Skin epidermis (tissue), 12 donors: ENCODE measurements around the gene LMAN2L.

Experiments
- H3K27ac ChIP-seq, 21 experiments: fragments of 200-600 bp; sonication (generic) in 11 of 21; one replicate each; pipeline ENCODE4 v1.5.0; 2020; ENCODE audit warnings: mild to moderate bottlenecking in 3 of 21, inconsistent platforms in 2 of 21, moderate library complexity in 2 of 21
- H3K4me3 ChIP-seq, 7 experiments: fragments of 200-600 bp; sonication (generic) in 2 of 7; one replicate each; pipeline ENCODE4 v1.5.0; 2020; ENCODE audit warnings: inconsistent platforms in 2 of 7, mild to moderate bottlenecking in 2 of 7, moderate library complexity in 1 of 7

The LMAN2L gene

GRCh38 chr2:96739633-96740428, at the start of gene LMAN2L:
LMAN2L (minus strand) TSS chr2:96740064; CDS start chr2:96740040, 24 bp downstream.
- H3K27ac ChIP-seq: peak within 1 kb of the TSS in 20 of 21 experiments; percentile 58 to 90 (median 82)
- peak within 1 kb of the TSS; percentile 58 to 76 (median 72) for H3K4me3 ChIP-seq

GRCh38 chr2:96789245-96789617, 49.4 kb upstream of the LMAN2L start:
- Histone ChIP-seq H3K27ac (no peak overlapping the region), H3K4me3 (no peak overlapping the region)

GRCh38 chr2:96788442-96789244, 48.8 kb upstream of the LMAN2L start:
- H3K27ac ChIP-seq: peak overlapping the region in 1 of 21 experiments; percentile 7
- H3K4me3 ChIP-seq: no peak overlapping the region

- Histone ChIP-seq H3K27ac (no peak overlapping the region), H3K4me3 (no peak overlapping the region)
Observed at GRCh38 chr2:96787411-96787810, 47.5 kb upstream of the LMAN2L start.

GRCh38 chr2:96783388-96783787, 43.5 kb upstream of the LMAN2L start:
- H3K27ac ChIP-seq: no peak overlapping the region
- H3K4me3 ChIP-seq: no peak overlapping the region

DNA sequence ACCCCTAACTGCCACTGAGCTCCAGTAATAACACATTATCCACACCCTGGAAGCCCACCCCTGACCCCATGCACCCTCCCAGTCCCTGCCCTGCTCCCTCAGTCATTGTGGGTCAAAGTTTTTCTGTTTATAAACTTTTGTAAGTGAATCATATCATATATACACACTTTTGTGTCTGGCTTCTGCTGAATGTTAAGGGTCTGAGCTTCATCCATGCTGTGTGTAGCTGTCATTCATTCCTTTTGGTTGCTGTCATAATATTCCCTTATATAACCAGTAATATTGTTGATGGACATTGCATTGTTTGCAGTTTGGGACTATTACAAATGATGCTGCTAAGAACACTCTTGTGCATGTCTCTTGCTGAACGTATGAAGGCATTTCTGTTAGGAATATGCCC, 35.3 kb upstream of the LMAN2L start:
- Histone ChIP-seq H3K27ac (no peak overlapping the region), H3K4me3 (no peak overlapping the region)

GRCh38 chr2:96773922-96774321, 34.1 kb upstream of the LMAN2L start:
- peak overlapping the region in 6 of 7 experiments; percentile 9 to 41 (median 30) for H3K4me3 ChIP-seq
- peak overlapping the region in 7 of 21 experiments; percentile 10 to 77 (median 37) for H3K27ac ChIP-seq

- H3K27ac ChIP-seq: peak overlapping the region in 3 of 21 experiments; percentile 37 to 77 (median 67)
Observed at GRCh38 chr2:96772903-96773671, 33.2 kb upstream of the LMAN2L start.

DNA sequence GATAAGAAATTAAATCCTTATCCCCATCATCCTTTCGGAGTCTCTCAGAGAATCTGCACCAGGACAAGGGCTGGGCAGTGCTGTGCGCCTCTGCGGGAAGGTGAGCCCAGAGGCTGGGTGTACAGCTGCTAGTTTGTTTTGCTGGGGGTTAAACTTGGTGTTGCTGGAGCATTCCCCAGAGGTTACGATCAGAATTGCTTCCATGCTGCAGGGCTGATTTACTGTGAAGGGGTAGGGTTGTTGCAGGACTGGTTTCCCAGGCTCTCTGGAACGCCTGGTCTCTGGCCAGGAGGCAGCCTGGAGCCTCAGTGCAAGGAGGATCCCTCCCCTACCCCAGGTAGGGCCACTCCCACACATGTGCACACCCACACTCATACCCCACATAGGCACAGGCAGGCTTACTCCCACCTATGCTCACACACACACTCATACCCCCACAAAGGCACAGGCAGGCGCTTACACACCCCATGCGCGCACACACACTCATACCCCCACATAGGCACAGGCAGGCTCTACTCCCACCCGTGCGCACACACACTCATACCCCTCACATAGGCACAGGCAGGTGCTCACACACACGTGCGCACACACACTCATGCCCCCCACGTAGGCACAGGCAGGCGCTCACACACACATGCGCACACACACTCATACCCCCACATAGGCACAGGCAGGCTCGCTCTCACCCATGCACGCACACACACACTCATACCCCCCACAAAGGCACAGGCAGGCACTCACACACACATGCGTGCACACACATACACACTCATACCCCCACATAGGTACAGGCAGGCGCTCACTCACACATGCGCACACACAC, 32.1 kb upstream of the LMAN2L start:
- Histone ChIP-seq H3K27ac (peak overlapping the region in 2 of 21 experiments; percentile 6 to 42), H3K4me3 (no peak overlapping the region)

More at GRCh38 chr2:96772903-96773671, 33.2 kb upstream of the LMAN2L start:
- no peak overlapping the region for H3K4me3 ChIP-seq

GRCh38 chr2:96770442-96771202, 30.8 kb upstream of the LMAN2L start:
- Histone ChIP-seq H3K27ac (no peak overlapping the region), H3K4me3 (no peak overlapping the region)

DNA sequence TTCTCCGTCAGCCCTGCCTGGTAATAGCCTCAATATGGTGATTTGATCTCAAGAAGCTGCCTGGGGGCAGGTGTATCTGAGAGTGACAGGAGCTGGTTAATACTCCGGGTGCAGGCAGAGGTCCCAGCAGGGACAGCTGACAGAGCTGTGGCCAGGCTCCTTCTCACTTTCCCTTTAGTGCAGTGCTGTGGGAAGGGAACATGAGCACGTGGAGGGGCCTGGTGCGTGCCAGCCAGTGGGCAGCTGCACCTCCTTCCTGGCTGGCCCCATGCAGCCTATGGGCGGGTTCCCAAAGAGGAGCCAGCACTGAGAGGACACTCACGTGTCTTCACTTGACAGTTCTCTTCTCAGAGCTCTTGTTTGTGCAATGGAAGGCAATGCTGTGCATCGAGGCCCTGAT, 29.9 kb upstream of the LMAN2L start:
- peak overlapping the region in 1 of 21 experiments; percentile 33 for H3K27ac ChIP-seq
- no peak overlapping the region for H3K4me3 ChIP-seq

- H3K4me3 ChIP-seq: no peak overlapping the region
- no peak overlapping the region for H3K27ac ChIP-seq
Observed at GRCh38 chr2:96768083-96768561, 28.3 kb upstream of the LMAN2L start.

DNA sequence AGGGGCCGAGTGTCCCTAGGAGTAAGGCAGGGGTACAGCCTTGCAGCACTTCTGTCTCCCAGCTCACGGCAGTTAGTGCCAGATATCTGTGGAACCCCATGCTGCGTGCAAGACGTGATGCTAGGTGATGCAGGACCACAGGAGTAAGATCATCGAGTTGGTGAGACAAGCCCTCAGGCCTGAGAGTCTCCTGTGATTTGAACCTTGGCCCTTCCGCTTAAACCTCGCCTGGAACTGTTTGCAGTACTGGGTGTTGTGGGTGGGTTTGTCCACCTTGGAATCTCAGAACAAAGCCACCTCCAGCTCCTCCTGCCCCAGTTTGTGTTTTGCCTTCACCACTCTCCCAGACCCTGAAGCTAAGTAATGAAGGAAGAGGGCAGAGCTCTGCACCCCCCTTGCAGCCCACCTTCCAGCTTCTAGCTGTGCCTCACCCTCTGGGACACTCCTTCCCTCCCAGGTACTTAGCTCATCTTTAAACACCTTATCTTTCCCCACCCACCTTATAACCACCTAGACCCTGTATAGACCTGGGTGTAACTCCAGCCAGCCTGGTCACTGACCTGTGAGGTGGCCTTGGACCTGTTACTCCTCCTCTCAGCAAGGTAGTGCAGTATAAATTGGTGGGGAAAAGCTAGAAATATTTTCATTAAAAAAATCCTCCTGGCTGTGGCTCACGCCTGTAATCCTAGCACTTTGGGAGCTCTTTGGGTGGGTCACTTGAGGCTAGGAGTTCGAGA, 27.4 kb upstream of the LMAN2L start:
- peak overlapping the region in 1 of 21 experiments; percentile 6 for H3K27ac ChIP-seq
- H3K4me3 ChIP-seq: no peak overlapping the region

DNA sequence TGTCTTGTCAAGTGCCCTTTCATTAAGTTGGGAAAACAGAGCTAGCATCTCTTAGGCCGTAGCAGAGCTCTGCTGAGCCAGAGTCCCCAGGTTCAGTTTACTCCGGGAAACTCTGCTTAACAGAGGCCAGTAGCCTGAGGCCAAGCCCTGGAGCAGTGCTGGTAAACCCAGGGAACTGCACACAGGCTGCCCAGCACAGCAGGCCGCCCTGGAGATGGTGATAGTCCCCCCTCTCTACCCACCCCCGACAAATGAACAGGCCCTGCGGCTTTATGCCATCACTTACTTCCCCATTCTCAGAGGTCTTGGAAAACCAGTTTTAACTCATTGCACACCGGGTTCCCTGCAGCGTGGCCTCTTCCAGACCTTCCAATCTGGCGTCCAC, 24.4 kb upstream of the LMAN2L start:
- peak overlapping the region in 17 of 21 experiments; percentile 10 to 77 (median 49) for H3K27ac ChIP-seq
- peak overlapping the region; percentile 8 to 62 (median 21) for H3K4me3 ChIP-seq

DNA sequence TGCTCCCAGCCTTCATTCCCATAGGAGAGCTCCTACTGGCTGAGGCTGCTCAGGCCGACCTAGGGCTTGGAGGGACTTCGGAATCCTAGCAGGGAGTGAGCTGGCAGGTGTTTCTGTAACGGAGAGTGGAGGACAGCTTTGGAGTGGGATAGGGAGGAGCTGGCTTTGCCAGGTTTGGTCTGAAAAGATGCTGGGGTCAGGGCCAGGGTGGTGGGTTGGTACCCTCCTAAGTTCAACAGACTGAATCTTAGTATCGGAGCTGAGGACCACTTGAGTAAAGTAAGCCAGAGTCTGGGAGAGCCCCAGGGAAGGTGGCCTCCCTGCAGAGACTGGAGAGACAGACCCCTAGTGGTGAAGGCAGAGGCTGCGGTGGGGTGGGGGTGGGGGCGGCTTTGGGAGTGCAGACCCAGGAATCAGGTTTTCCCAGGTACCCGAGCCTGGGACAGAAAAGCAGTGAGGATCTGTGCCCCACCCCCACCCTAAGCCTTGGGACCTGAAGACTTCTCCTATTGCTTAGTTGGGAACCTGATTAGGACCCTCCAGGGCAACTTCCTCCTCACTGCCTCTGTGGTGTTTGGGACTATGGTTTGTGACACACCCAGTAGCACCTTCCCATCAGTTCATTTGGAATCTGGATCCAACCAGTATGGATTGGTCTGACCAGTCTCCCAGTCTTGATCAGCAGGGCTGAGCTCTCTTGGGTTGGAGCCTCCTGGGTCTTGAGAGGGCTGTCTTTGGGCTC, 23.8 kb upstream of the LMAN2L start:
- Histone ChIP-seq H3K27ac (peak overlapping the region in 18 of 21 experiments; percentile 10 to 77 (median 50)), H3K4me3 (peak overlapping the region; percentile 8 to 62 (median 21))

DNA sequence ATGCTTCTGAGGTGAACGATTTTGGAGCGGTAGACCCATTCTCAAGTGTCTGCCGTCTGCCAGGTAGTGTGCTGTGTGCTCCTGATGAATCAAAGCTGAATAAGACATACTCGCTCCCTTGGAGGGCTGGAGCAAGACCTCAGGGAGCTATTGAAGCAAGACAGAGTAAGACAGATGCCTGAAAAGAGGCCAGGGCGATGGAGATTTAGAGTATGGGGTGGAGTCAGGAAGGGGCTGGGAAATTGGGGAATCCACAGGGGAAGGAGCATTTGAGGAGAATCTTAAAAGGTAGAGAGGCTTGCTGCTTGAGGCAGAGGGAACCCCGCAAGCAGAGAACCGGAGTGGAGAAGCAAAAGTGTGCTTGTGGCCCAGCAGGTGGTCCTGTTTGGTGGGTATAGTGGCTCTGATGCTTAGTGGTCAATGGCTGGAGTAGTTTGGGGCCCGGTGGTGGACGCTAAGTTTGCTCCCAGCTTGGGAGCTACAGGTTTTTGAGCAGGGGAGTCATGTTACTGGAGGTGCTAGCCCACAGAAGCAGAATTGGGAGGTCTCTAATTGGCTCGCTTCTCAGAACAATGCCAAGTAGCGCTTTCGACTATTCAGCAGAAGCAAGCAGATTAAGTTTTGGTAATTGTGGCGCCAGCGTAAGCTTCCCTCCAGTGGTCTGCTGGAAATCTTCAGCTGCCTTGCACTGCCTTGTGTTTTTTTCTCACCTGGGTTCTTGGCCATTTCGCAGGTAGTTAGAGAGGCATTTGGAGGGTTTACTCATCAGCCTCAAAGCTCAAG, 22.9 kb upstream of the LMAN2L start:
- Histone ChIP-seq H3K4me3 (peak overlapping the region; percentile 18 to 62 (median 26)), H3K27ac (peak overlapping the region in 15 of 21 experiments; percentile 1 to 58 (median 34))
